Glutamatergic neuron (in vitro differentiated cells): ENCODE data around the gene CALN1. TPM values are rescaled to one million over a fixed set of nuclear protein-coding genes. Genes with fewer than 3 reads are reported as not detected.

Experiments
- DNase-seq: peaks from one replicate; pipeline ENCODE4 v3.0.0; 2022
- H3K27ac Mint-ChIP-seq: one replicate; pipeline ENCODE4 v1.8.0; 2020; ENCODE audit warnings: mild to moderate bottlenecking, mixed read lengths, inconsistent platforms; ENCODE audit not compliant: unreplicated experiment
- H3K27me3 Mint-ChIP-seq: one replicate; pipeline ENCODE4 v1.8.0; 2020; ENCODE audit warnings: mild to moderate bottlenecking, moderate library complexity, mixed read lengths, inconsistent platforms; ENCODE audit not compliant: unreplicated experiment
- H3K36me3 Mint-ChIP-seq: one replicate; pipeline ENCODE4 v1.8.0; 2020; ENCODE audit warnings: mild to moderate bottlenecking, mixed read lengths, inconsistent platforms; ENCODE audit not compliant: unreplicated experiment
- H3K4me1 Mint-ChIP-seq: one replicate; pipeline ENCODE4 v1.8.0; 2020; ENCODE audit warnings: mild to moderate bottlenecking, low read depth, mixed read lengths, inconsistent platforms; ENCODE audit not compliant: unreplicated experiment
- H3K4me3 Mint-ChIP-seq: one replicate; pipeline ENCODE4 v1.8.0; 2020; ENCODE audit warnings: mild to moderate bottlenecking, mixed read lengths, inconsistent platforms; ENCODE audit not compliant: unreplicated experiment
- H3K9me3 Mint-ChIP-seq: one replicate; pipeline ENCODE4 v1.8.0; 2020; ENCODE audit warnings: mild to moderate bottlenecking, moderate library complexity, mixed read lengths, inconsistent platforms; ENCODE audit not compliant: unreplicated experiment
- CTCF ChIP-seq: fragments of 200-600 bp; sonication (generic); IDR thresholded peaks from one replicate; pipeline ENCODE4 v1.5.0; 2021; ENCODE audit not compliant: partially characterized antibody, unreplicated experiment
- total RNA-seq: library from RNA; stranded (reverse); fragmentation: NEBNext Ultra II Directional; extraction: Animal tissue kit (Norgen Biotek cat#: 25700); gene quantifications from one replicate; pipeline ENCODE4 v1.2.1, GENCODE V29; 2021; ENCODE audit not compliant: unreplicated experiment

CALN1 gene
- total RNA-seq, 1 donor from 2014 or later, result 3.5 TPM

GRCh38 chr7:72097226-72097625 lies 314.9 kb downstream of the CALN1 start:
- H3K36me3 Mint-ChIP-seq, result no peaks in the 10 kb centered on the region
- peaks cover 4% of the 10 kb centered on the region for H3K4me1 Mint-ChIP-seq
- no peak for DNase-seq
- H3K4me3 Mint-ChIP-seq, result no peak overlapping the region
- H3K9me3 Mint-ChIP-seq, result peaks cover 1% of the 10 kb centered on the region
- no peaks in the 10 kb centered on the region for H3K27me3 Mint-ChIP-seq
- no peak for TF ChIP-seq CTCF
- no peak overlapping the region for H3K27ac Mint-ChIP-seq

- H3K9me3 Mint-ChIP-seq, result peaks cover 1% of the 10 kb centered on the region
- no peaks in the 10 kb centered on the region for H3K27me3 Mint-ChIP-seq
- peaks cover 5% of the 10 kb centered on the region for H3K36me3 Mint-ChIP-seq
- H3K4me1 Mint-ChIP-seq, result no peaks in the 10 kb centered on the region
- DNase-seq, result no peak
- no peak overlapping the region for H3K4me3 Mint-ChIP-seq
- no peak overlapping the region for H3K27ac Mint-ChIP-seq
- no peak for TF ChIP-seq CTCF
These were observed 319.4 kb downstream of the CALN1 start for GRCh38 chr7:72092769-72093168.

GRCh38 chr7:72087926-72088325 lies 324.2 kb downstream of the CALN1 start:
- Mint-ChIP-seq H3K4me3 (no peak overlapping the region), H3K4me1 (no peaks in the 10 kb centered on the region), H3K36me3 (peaks cover 5% of the 10 kb centered on the region), H3K27ac (no peak overlapping the region), H3K27me3 (no peaks in the 10 kb centered on the region), H3K9me3 (no peaks in the 10 kb centered on the region)
- no peak for DNase-seq
- TF ChIP-seq CTCF, result no peak

GRCh38 chr7:72080865-72081510 lies 331.1 kb downstream of the CALN1 start:
- Mint-ChIP-seq H3K4me1 (no peaks in the 10 kb centered on the region), H3K4me3 (no peak overlapping the region), H3K9me3 (no peaks in the 10 kb centered on the region), H3K36me3 (no peaks in the 10 kb centered on the region), H3K27me3 (peaks cover 1% of the 10 kb centered on the region), H3K27ac (no peak overlapping the region)
- no peak for DNase-seq
- no peak for TF ChIP-seq CTCF

GRCh38 chr7:72080341-72080766 lies 331.8 kb downstream of the CALN1 start:
- no peaks in the 10 kb centered on the region for H3K9me3 Mint-ChIP-seq
- TF ChIP-seq CTCF, result no peak
- peaks cover 1% of the 10 kb centered on the region for H3K27me3 Mint-ChIP-seq
- no peaks in the 10 kb centered on the region for H3K36me3 Mint-ChIP-seq
- DNase-seq, result no peak
- no peak overlapping the region for H3K4me3 Mint-ChIP-seq
- H3K4me1 Mint-ChIP-seq, result peaks cover 3% of the 10 kb centered on the region
- H3K27ac Mint-ChIP-seq, result no peak overlapping the region
